Pancreas (tissue), 10 donors: ENCODE measurements around the gene ZBTB46. TPM values are rescaled to one million over a fixed set of nuclear protein-coding genes. Genes with fewer than 3 reads are reported as not detected.
"Not testable (repeated sequence)": the region's sequence is repeated elsewhere in the genome, so short reads cannot be mapped to it uniquely, and the experiment has no call there.

Experiments used
- ATAC-seq, 4 donors: fragments of 200-7000 bp; cut with Tn5 transposase; one replicate each; pipeline versions ENCODE4 v1.8.0 to v1.9.1; 2020; ENCODE audit warnings: mild to moderate bottlenecking in 4 of 4, moderate library complexity in 4 of 4
- DNase-seq, 6 donors: peaks; one replicate each; pipeline ENCODE4 v3.0.0-alpha.2; 2020
- FAIRE-seq: peaks from 2 replicates; lab custom pipeline; 2012; peaks lifted over from hg19 to GRCh38; lab: Jason Lieb, UNC
- H3K27ac ChIP-seq, 4 donors: fragments of 200-600 bp; sonication (generic); 1 replicate in 3 of 4; 2 replicates in 1 of 4; pipeline versions ENCODE4 v1.5.0 to v1.8.0; 2020
- H3K27me3 ChIP-seq, 4 donors: fragments of 200-600 bp; one replicate each; pipeline ENCODE4 v1.8.0; 2021
- H3K36me3 ChIP-seq, 3 donors: fragments of 200-600 bp; sonication (generic) in 1 of 3; one replicate each; pipeline versions ENCODE4 v1.5.0 to v1.8.0; 2020 to 2021
- H3K4me1 ChIP-seq, 3 donors: fragments of 200-600 bp; one replicate each; pipeline ENCODE4 v1.8.0; 2021
- H3K4me3 ChIP-seq, 4 donors: fragments of 200-600 bp; sonication (generic) in 2 of 4; one replicate each; pipeline versions ENCODE4 v1.5.0 to v1.8.0; 2020 to 2021
- H3K9me3 ChIP-seq, 4 donors: fragments of 200-600 bp; one replicate each; pipeline ENCODE4 v1.8.0; 2021
- WGBS, 2 donors: extraction: QIAGEN DNeasy Blood & Tissue Kit; methylation state at CpG; one replicate each; pipeline ENCODE4 v1.1.7; 2013; 5-methylcytosine and 5-hydroxymethylcytosine counted together
- intact Hi-C, 3 donors: fragments of 100-400 bp; cut with DNase I; formaldehyde crosslinking; loops; one replicate each; pipeline versions ENCODE4 v1.11.1 to v1.14.2; 2022
- polyA plus RNA-seq, 2 donors: library from polyadenylated mRNA; stranded (reverse); fragments of 200-250 nt; gene quantifications; one replicate each; pipeline ENCODE4 v1.2.3, GENCODE V29; 2013
- total RNA-seq, 6 donors: library from RNA; stranded (reverse); fragmentation: NEBNext Ultra II Directional in 4 of 6; extraction: Animal tissue kit (Norgen Biotek cat#: 25700) in 4 of 6; gene quantifications; one replicate each; pipeline versions ENCODE4 v1.2.1 to v1.2.4, GENCODE V29; 2021 to 2023
- TF ChIP-seq, protein P1 (sequence below), 4 donors: fragments of 200-600 bp; sonication (generic) in 3 of 4; IDR thresholded peaks; one replicate each; pipeline versions ENCODE4 v1.5.0 to v1.8.0; 2021; ENCODE audit warnings: antibody characterized with exemption in 4 of 4
- donor health status: healthy with polysubstance abuse.
- donor health status: DM: no; HTN: no; CAD: no; lungs with moderate emphysema.
- donor health status: DM: no; HTN: no; CAD: no.
- donor health status: control.
- donor health status: control.
- donor health status: Bipolar disorder and iron deficiency.
- donor health status: DM: yes; HTN: yes; CAD: no.
- donor health status: DM: no; HTN: no; CAD: no.
- donor health status: DM: no; HTN: no; CAD: no.
- donor health status: DM: yes; HTN: yes; CAD: no.

Gene ZBTB46
- total and polyA plus RNA-seq, 8 donors, result 2.2 to 7.4 (median 3.0) TPM

GRCh38 chr20:63782051-63782471 lies 49.0 kb downstream of the ZBTB46 start:
- no peak for ATAC-seq
- intact Hi-C loops, result loop anchor here in 1 of 3 donors (5.0 kb wide), 1 partner anchor 190 kb away; no protein-coding TSS in a partner anchor

GRCh38 chr20:63781181-63781580 lies 49.9 kb downstream of the ZBTB46 start:
- no peak for DNase-seq
- H3K36me3 ChIP-seq, result no peaks in the 10 kb centered on the region
- 82 to 83% methylated on average over 14 of the region's 14 CpGs for WGBS, 2 donors
- TF ChIP-seq, protein P1, sequence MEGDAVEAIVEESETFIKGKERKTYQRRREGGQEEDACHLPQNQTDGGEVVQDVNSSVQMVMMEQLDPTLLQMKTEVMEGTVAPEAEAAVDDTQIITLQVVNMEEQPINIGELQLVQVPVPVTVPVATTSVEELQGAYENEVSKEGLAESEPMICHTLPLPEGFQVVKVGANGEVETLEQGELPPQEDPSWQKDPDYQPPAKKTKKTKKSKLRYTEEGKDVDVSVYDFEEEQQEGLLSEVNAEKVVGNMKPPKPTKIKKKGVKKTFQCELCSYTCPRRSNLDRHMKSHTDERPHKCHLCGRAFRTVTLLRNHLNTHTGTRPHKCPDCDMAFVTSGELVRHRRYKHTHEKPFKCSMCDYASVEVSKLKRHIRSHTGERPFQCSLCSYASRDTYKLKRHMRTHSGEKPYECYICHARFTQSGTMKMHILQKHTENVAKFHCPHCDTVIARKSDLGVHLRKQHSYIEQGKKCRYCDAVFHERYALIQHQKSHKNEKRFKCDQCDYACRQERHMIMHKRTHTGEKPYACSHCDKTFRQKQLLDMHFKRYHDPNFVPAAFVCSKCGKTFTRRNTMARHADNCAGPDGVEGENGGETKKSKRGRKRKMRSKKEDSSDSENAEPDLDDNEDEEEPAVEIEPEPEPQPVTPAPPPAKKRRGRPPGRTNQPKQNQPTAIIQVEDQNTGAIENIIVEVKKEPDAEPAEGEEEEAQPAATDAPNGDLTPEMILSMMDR (IDR thresholded peaks at IDR 0.05), result no peak
- no peak for FAIRE-seq
- intact Hi-C loops, result loop anchor here in 1 of 3 donors (5.0 kb wide), 1 partner anchor 191 kb away; no protein-coding TSS in a partner anchor
- no peaks in the 10 kb centered on the region for H3K9me3 ChIP-seq
- no peaks in the 10 kb centered on the region for H3K27me3 ChIP-seq
- H3K27ac ChIP-seq, result no peak overlapping the region
- no peak for ATAC-seq
- no peak overlapping the region for H3K4me3 ChIP-seq
- H3K4me1 ChIP-seq, result no peaks in the 10 kb centered on the region

More at GRCh38 chr20:63782051-63782471, 49.0 kb downstream of the ZBTB46 start:
- Histone ChIP-seq H3K27ac (no peak overlapping the region), H3K27me3 (no peaks in the 10 kb centered on the region), H3K4me1 (no peaks in the 10 kb centered on the region), H3K36me3 (no peaks in the 10 kb centered on the region), H3K4me3 (no peak overlapping the region), H3K9me3 (no peaks in the 10 kb centered on the region)
- TF ChIP-seq, protein P1 (IDR thresholded peaks at IDR 0.05), result no peak
- WGBS, 2 donors, result 70 to 73% methylated on average over 16 to 17 of the region's 18 CpGs
- DNase-seq, result no peak
- FAIRE-seq, result no peak

DNA sequence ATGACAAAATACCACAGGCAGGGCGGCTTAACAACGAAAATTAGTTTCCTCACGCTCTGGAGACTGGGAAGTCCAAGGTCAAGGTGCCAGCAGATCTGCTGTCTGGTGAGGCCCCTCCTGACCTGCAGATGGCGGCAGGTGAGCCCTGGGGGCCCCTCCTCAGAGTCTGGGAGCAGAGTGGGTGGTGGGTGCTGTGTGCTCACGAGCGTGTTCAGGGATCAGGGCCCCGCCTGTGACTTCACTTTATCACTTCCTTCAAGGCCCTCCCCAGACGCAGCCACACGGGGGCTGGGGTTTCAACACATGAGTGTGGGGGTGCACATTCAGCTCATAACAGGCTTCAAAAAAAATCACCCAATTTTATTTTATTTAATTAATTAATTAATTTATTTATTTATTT lies 52.2 kb downstream of the ZBTB46 start:
- TF ChIP-seq, protein P1 (IDR thresholded peaks at IDR 0.05), result no peak
- Histone ChIP-seq H3K27me3 (no peaks in the 10 kb centered on the region), H3K4me3 (no peak overlapping the region), H3K36me3 (no peaks in the 10 kb centered on the region), H3K9me3 (no peaks in the 10 kb centered on the region), H3K4me1 (peaks cover 0 to 2% (median 0%) of the 10 kb centered on the region in 3 donors), H3K27ac (no peak overlapping the region)
- ATAC-seq (no peak), DNase-seq (no peak), FAIRE-seq (no peak)
- 87% methylated on average over 9 of the region's 9 CpGs for WGBS, 2 donors
- intact Hi-C loops, result no loop called here

DNA sequence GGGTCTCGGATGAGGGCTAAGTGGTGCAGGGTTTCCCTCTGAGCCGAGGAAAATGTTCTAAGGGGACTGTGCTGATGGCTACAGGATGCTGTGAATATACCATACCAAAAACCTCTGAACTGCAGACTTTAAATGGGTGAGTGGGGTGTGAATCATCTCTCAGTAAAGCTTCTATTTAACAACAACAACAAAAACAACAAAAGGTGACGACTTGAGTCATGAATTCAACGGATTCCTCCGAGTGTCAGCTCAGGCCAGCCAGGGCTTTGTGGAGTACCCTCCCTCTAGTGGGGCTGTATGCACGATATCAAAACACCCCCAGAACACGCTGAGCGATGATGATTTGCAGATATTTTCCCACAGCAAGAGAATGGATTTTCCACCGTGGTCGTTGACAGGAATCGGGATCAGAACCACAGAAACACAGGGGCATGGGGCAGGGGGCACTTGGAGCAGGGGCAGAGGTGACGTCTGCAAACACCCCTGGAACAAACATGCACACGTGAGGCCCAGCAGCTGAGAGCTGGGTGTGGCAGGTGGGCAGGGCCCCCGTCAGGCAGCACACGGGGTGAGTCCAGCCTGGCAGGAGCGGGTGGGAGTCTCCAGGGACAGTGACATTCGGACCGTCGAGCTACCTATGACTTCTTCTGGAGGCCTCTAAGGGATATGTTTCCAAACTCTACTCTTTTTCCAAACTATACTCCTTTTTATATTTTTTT lies 52.9 kb downstream of the ZBTB46 start:
- H3K9me3 ChIP-seq, result no peaks in the 10 kb centered on the region
- FAIRE-seq (no peak), ATAC-seq (no peak), DNase-seq (no peak)
- TF ChIP-seq, protein P1 (IDR thresholded peaks at IDR 0.05), result no peak
- 70 to 74% methylated on average over 19 of the region's 19 CpGs for WGBS, 2 donors
- H3K27ac ChIP-seq, result no peak overlapping the region
- H3K27me3 ChIP-seq, result no peaks in the 10 kb centered on the region
- no peaks in the 10 kb centered on the region for H3K36me3 ChIP-seq
- H3K4me1 ChIP-seq, result peaks cover 0 to 2% (median 0%) of the 10 kb centered on the region in 3 donors
- no peak overlapping the region for H3K4me3 ChIP-seq
- intact Hi-C loops, result no loop called here

DNA sequence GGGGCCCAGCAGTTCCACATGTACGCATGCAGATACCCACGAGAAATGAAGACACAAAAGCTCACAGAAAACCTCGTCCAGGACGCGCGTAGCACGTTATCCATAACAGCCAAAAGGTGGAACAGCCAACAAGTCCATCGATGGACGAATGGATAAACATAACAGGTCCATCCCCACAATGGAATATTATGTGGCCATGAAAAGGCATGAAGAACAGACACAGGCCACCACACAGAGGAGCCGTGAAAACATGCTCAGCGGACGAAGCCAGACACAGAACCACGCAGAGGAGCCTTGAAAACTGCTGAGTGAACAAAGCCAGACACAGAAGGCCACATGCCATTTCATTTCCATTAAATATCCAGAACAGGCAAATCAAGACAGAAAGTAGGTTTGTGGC lies 53.5 kb downstream of the ZBTB46 start:
- Histone ChIP-seq H3K36me3 (no peaks in the 10 kb centered on the region), H3K27ac (no peak overlapping the region), H3K9me3 (no peaks in the 10 kb centered on the region), H3K4me3 (no peak overlapping the region), H3K27me3 (no peaks in the 10 kb centered on the region), H3K4me1 (peaks cover 0 to 2% (median 0%) of the 10 kb centered on the region in 3 donors)
- WGBS, 2 donors, result 92 to 96% methylated on average over 13 of the region's 13 CpGs
- intact Hi-C loops, result no loop called here
- ATAC-seq (no peak), DNase-seq (no peak), FAIRE-seq (no peak)
- TF ChIP-seq, protein P1 (IDR thresholded peaks at IDR 0.05), result no peak

DNA sequence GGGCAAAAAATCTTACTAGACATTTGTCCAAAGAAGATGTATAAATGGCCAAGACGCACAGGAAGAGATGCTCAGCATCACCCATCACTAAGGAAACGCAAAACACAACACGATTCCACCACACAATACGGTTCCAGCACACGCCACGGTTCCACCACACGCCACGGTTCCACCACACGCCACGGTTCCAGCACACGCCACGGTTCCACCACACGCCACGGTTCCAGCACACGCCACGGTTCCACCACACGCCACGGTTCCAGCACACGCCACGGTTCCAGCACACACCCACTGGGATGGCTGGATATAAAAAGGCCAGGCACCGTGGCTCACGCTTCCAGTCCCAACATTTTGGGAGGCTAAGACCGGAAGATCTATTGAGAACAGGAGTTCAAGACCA lies 54.2 kb downstream of the ZBTB46 start:
- H3K27me3 ChIP-seq, FAIRE-seq, DNase-seq, H3K36me3 ChIP-seq, H3K27ac ChIP-seq, H3K4me1 ChIP-seq, H3K9me3 ChIP-seq, H3K4me3 ChIP-seq, ATAC-seq, intact Hi-C loops: not testable (repeated sequence)
- 94 to 96% methylated on average over 23 of the region's 23 CpGs for WGBS, 2 donors
